HG03066 (cell line): ENCODE data around the gene ALK.

Source experiments
- ATAC-seq: cut with Tn5 transposase; IDR thresholded peaks from one replicate; pipeline ENCODE4 v1.9.1; 2021; ENCODE audit warnings: low read depth; ENCODE audit not compliant: unreplicated experiment

The ALK gene

GRCh38 chr2:29353403-29353991 lies 567.9 kb downstream of the ALK start:
- no peak for ATAC-seq

GRCh38 chr2:29351916-29352591 lies 569.3 kb downstream of the ALK start:
- ATAC-seq = no peak

- no peak for ATAC-seq
Observed at GRCh38 chr2:29351248-29351647, 570.1 kb downstream of the ALK start.

- ATAC-seq = no peak
Observed at GRCh38 chr2:29349316-29350030, 571.9 kb downstream of the ALK start.

GRCh38 chr2:29347774-29348461 lies 573.5 kb downstream of the ALK start:
- no peak for ATAC-seq

GRCh38 chr2:29345236-29345635 lies 576.1 kb downstream of the ALK start:
- ATAC-seq = no peak

- no peak for ATAC-seq
Observed at GRCh38 chr2:29343830-29344229, 577.6 kb downstream of the ALK start.

GRCh38 chr2:29336341-29337241 lies 584.8 kb downstream of the ALK start:
- no peak for ATAC-seq

GRCh38 chr2:29335396-29335795 lies 586.0 kb downstream of the ALK start:
- ATAC-seq = no peak

GRCh38 chr2:29334706-29335105 lies 586.7 kb downstream of the ALK start:
- no peak for ATAC-seq

- no peak for ATAC-seq
Observed at GRCh38 chr2:29332540-29332939, 588.8 kb downstream of the ALK start.

GRCh38 chr2:29329899-29330298 lies 591.5 kb downstream of the ALK start:
- no peak for ATAC-seq

GRCh38 chr2:29326926-29327325 lies 594.5 kb downstream of the ALK start:
- ATAC-seq = no peak

- ATAC-seq = no peak
Observed at GRCh38 chr2:29325544-29325943, 595.8 kb downstream of the ALK start.

- no peak for ATAC-seq
Observed at GRCh38 chr2:29323961-29324360, 597.4 kb downstream of the ALK start.

GRCh38 chr2:29323301-29323700 lies 598.1 kb downstream of the ALK start:
- no peak for ATAC-seq

- no peak for ATAC-seq
Observed at GRCh38 chr2:29322011-29322410, 599.4 kb downstream of the ALK start.

- no peak for ATAC-seq
Observed at GRCh38 chr2:29317801-29318485, 603.4 kb downstream of the ALK start.

- peak; percentile 27 for ATAC-seq
Observed at GRCh38 chr2:29317077-29317517, 604.3 kb downstream of the ALK start.
